ENCODE data around the gene TOP2B. TPM values are rescaled to one million over a fixed set of nuclear protein-coding genes. Genes with fewer than 3 reads are reported as not detected.

Gene TOP2B
- polyA plus RNA-seq, 2 of the 4 experiments (the other 2 are of a cell fraction), result 65.8 to 95.7 TPM

- no peak for ATAC-seq
- Histone ChIP-seq H3K4me3 (no peak overlapping the region), H3K4me1 (peaks cover 29% of the 10 kb centered on the region), H3K4me2 (peak overlapping the region; percentile 96), H3K27ac (no peak overlapping the region), H3K9me3 (no peaks in the 10 kb centered on the region)
- ChIA-PET CTCF (interaction anchor here (1.2 to 2.2 kb wide), 4 partner anchors 9 to 195 kb away, joined by 3 to 13 read pairs (median 6); no protein-coding TSS in a partner anchor), POLR2A (interaction anchor here (0.6 kb wide), 1 partner anchor 77 kb away, joined by 4 read pairs; no protein-coding TSS in a partner anchor)
- WGBS (ENCODE audit: missing lambda C conversion rate), result 78% methylated on average over 4 of the region's 4 CpGs
- DNase-seq (ENCODE audit: low read depth in 1 of 2, low spot score in 1 of 2), result no peak
- FAIRE-seq, result no peak
- no peak for TF ChIP-seq ZSCAN20 (CRISPR knock-in tag; IDR thresholded peaks at IDR 0.05)
- 0 out of 3 replicates have a peak, but pooled peaks have one; percentile 6 for TF ChIP-seq CTCF (IDR thresholded peaks at IDR 0.05)
- 0 out of 5 replicates have a peak, but pooled peaks of 1 of the 2 experiments have one; percentile 15 for TF ChIP-seq RAD21 (conservative IDR thresholded peaks at IDR 0.05 in 1 of 2, IDR thresholded peaks at IDR 0.05 in 1 of 2)
- no peak for TF ChIP-seq MYC (IDR thresholded peaks at IDR 0.05; ENCODE audit: borderline replicate concordance, low read length)
Observed at GRCh38 chr3:25661694-25662437, 2.8 kb downstream of the TOP2B start.

GRCh38 chr3:25658836-25659235 is 5.9 kb downstream of the TOP2B start:
- WGBS (ENCODE audit: missing lambda C conversion rate), result 67% methylated on average over 1 of the region's 1 CpG
- H3K4me3 ChIP-seq, result no peak overlapping the region
- CTCF ChIA-PET, result interaction anchor here (1.4 kb wide), 1 partner anchor 11 kb away, joined by 5 read pairs; no protein-coding TSS in a partner anchor
- TF ChIP-seq JUN (IDR thresholded peaks at IDR 0.05) (no peak), MAZ (IDR thresholded peaks at IDR 0.05; ENCODE audit: borderline replicate concordance, low read depth, low read length) (no peak), HOXA7 (CRISPR knock-in tag; IDR thresholded peaks at IDR 0.05) (no peak), HMGXB4 (CRISPR knock-in tag; IDR thresholded peaks at IDR 0.05; ENCODE audit: borderline replicate concordance) (no peak), RCOR1 (IDR thresholded peaks at IDR 0.05; ENCODE audit: low read depth, low read length) (no peak), HES2 (IDR thresholded peaks at IDR 0.05) (no peak), FOSL2 (IDR thresholded peaks at IDR 0.05) (no peak), FOSL2 (CRISPR knock-in tag; IDR thresholded peaks at IDR 0.05) (no peak), EP300 (IDR thresholded peaks at IDR 0.05) (no peak), ZSCAN20 (CRISPR knock-in tag; IDR thresholded peaks at IDR 0.05) (no peak), ZFP36 (IDR thresholded peaks at IDR 0.05; ENCODE audit: borderline replicate concordance, partially characterized antibody) (no peak), RFX5 (IDR thresholded peaks at IDR 0.05) (no peak), ATOH8 (CRISPR knock-in tag; IDR thresholded peaks at IDR 0.05; ENCODE audit: low read depth) (no peak), RARB (CRISPR knock-in tag; IDR thresholded peaks at IDR 0.05) (no peak), TP53 (CRISPR knock-in tag; IDR thresholded peaks at IDR 0.05) (no peak), PHF8 (IDR thresholded peaks at IDR 0.05; ENCODE audit: borderline replicate concordance, low read depth) (no peak), FOXS1 (CRISPR knock-in tag; IDR thresholded peaks at IDR 0.05) (no peak), HEYL (CRISPR knock-in tag; IDR thresholded peaks at IDR 0.05) (no peak), NR3C1 (IDR thresholded peaks at IDR 0.05) (no peak)
- no peaks in the 10 kb centered on the region for H3K9me3 ChIP-seq
- DNase-seq (ENCODE audit: low read depth in 1 of 2, low spot score in 1 of 2) (no peak), FAIRE-seq (no peak), ATAC-seq (no peak)
- POLR2A ChIA-PET, result no interaction called here
- peaks cover 24% of the 10 kb centered on the region for H3K4me1 ChIP-seq
- H3K4me2 ChIP-seq, result no peak overlapping the region
- H3K27ac ChIP-seq, result no peak overlapping the region

Data from A549 (cell line).